CD4-positive, alpha-beta T cell (primary cell): ENCODE data around the gene HNRNPD. TPM values are rescaled to one million over a fixed set of nuclear protein-coding genes. Genes with fewer than 3 reads are reported as not detected.

Experiments used
- ATAC-seq: fragments of 200-7000 bp; cut with Tn5 transposase; one replicate; pipeline ENCODE4 v1.10.0; 2022; ENCODE audit warnings: mild to moderate bottlenecking; ENCODE audit not compliant: poor library complexity
- CTCF ChIA-PET: fragments of 350-600 bp; sonication (Branson Sonifier 250); formaldehyde crosslinking; loops from one replicate; lab custom pipeline; 2021; ENCODE audit warnings: antibody characterized with exemption, inconsistent platforms; lab: Charles Lee
- POLR2A ChIA-PET: fragments of 350-600 bp; sonication (Branson Sonifier 250); formaldehyde crosslinking; loops from one replicate; lab custom pipeline; 2021; ENCODE audit warnings: antibody characterized with exemption, inconsistent platforms; lab: Charles Lee
- DNase-seq, 14 experiments: peaks; one replicate each; pipeline ENCODE4 v3.0.0-alpha.2; 2013 to 2020; ENCODE audit warnings: mixed read lengths in 2 of 14
- H3K27ac ChIP-seq, 2 donors: one replicate each; pipeline versions ENCODE4 v1.5.1 to v1.7.0; 2013; ENCODE audit warnings: low read length in 2 of 2, low read depth in 1 of 2, mild to moderate bottlenecking in 1 of 2
- H3K27me3 ChIP-seq, 2 experiments: 1 replicate in 1 of 2; 2 replicates in 1 of 2; pipeline versions ENCODE4 v1.6.1 to v1.7.0; 2013; ENCODE audit warnings: low read length in 2 of 2, control low read depth in 1 of 2, mild to moderate bottlenecking in 1 of 2, moderate library complexity in 1 of 2; ENCODE audit not compliant: insufficient read depth in 2 of 2, control insufficient read depth in 1 of 2
- H3K36me3 ChIP-seq: one replicate; pipeline ENCODE4 v1.6.1; 2013; ENCODE audit warnings: low read length, control low read depth; ENCODE audit not compliant: insufficient read depth
- H3K4me1 ChIP-seq: one replicate; pipeline ENCODE4 v1.6.1; 2013; ENCODE audit warnings: low read length, control low read depth; ENCODE audit not compliant: insufficient read depth
- H3K4me3 ChIP-seq: one replicate; pipeline ENCODE4 v1.5.1; 2013; ENCODE audit warnings: mild to moderate bottlenecking, low read length, moderate library complexity
- H3K9me3 ChIP-seq, 2 experiments: 1 replicate in 1 of 2; 2 replicates in 1 of 2; pipeline versions ENCODE4 v1.6.1 to v1.7.0; 2013; ENCODE audit warnings: low read length in 2 of 2, mild to moderate bottlenecking in 2 of 2, control low read depth in 1 of 2, moderate library complexity in 1 of 2; ENCODE audit not compliant: control insufficient read depth in 1 of 2, insufficient read depth in 1 of 2
- H3K27ac Mint-ChIP-seq: one replicate; pipeline ENCODE4 v1.8.0; 2020; ENCODE audit warnings: mixed read lengths
- H3K27me3 Mint-ChIP-seq: one replicate; pipeline ENCODE4 v1.8.0; 2021; ENCODE audit warnings: mixed read lengths
- H3K36me3 Mint-ChIP-seq: one replicate; pipeline ENCODE4 v1.8.0; 2021; ENCODE audit warnings: low read depth, mixed read lengths
- H3K4me1 Mint-ChIP-seq: one replicate; pipeline ENCODE4 v1.8.0; 2021; ENCODE audit warnings: low read depth, mixed read lengths
- H3K4me3 Mint-ChIP-seq: one replicate; pipeline ENCODE4 v1.8.0; 2020; ENCODE audit warnings: mild to moderate bottlenecking, mixed read lengths
- H3K9me3 Mint-ChIP-seq: one replicate; pipeline ENCODE4 v1.8.0; 2020; ENCODE audit warnings: mixed read lengths
- CTCF ChIP-seq: fragments of 200-600 bp; IDR thresholded peaks from one replicate; pipeline ENCODE4 v1.8.0; 2022; ENCODE audit warnings: antibody characterized with exemption, mild to moderate bottlenecking
- intact Hi-C, 2 experiments: fragments of 100-400 bp; cut with DNase I in 1 of 2; cut with micrococcal nuclease in 1 of 2; formaldehyde crosslinking; loops; one replicate each; pipeline versions ENCODE4 v1.15.1 to v1.9.0; 2023 to 2025; cut with DNase I, micrococcal nuclease
- total RNA-seq, 174 experiments: library from RNA in 2 of 174; stranded (reverse) in 2 of 174; gene quantifications; one replicate each; pipeline ENCODE4 v1.2.3 and lab custom pipeline; 2021 to 2026

The HNRNPD gene
- total RNA-seq, 2 experiments from 2014 or later = 235 to 244 TPM

- Histone ChIP-seq H3K27ac (no peak overlapping the region), H3K27me3 (no peaks in the 10 kb centered on the region), H3K9me3 (peaks cover 0 to 3% of the 10 kb centered on the region in 2 experiments), H3K4me1 (peaks cover 3% of the 10 kb centered on the region), H3K36me3 (no peaks in the 10 kb centered on the region), H3K4me3 (no peak overlapping the region)
- Mint-ChIP-seq H3K27ac (no peak overlapping the region), H3K36me3 (no peaks in the 10 kb centered on the region), H3K9me3 (no peaks in the 10 kb centered on the region), H3K27me3 (no peaks in the 10 kb centered on the region), H3K4me1 (peaks cover 22% of the 10 kb centered on the region), H3K4me3 (no peak overlapping the region)
- no peak for TF ChIP-seq CTCF
- ChIA-PET POLR2A (interaction anchor here (2.0 kb wide), 2 partner anchors 46 to 48 kb away, joined by 5 to 7 read pairs; partner anchors contain the start of gene HNRNPDL), CTCF (no interaction called here)
- intact Hi-C loops = no loop called here
- DNase-seq (no peak), ATAC-seq (no peak)
Measured at GRCh38 chr4:82381661-82382296, 8.0 kb upstream of the HNRNPD start.

GRCh38 chr4:82381235-82381634 lies 7.4 kb upstream of the HNRNPD start:
- Histone ChIP-seq H3K9me3 (peaks cover 0 to 3% of the 10 kb centered on the region in 2 experiments), H3K4me3 (no peak overlapping the region), H3K27ac (no peak overlapping the region), H3K36me3 (no peaks in the 10 kb centered on the region), H3K27me3 (no peaks in the 10 kb centered on the region), H3K4me1 (peaks cover 4% of the 10 kb centered on the region)
- DNase-seq (no peak), ATAC-seq (no peak)
- CTCF ChIA-PET = no interaction called here
- Mint-ChIP-seq H3K27ac (no peak overlapping the region), H3K27me3 (no peaks in the 10 kb centered on the region), H3K4me1 (peaks cover 27% of the 10 kb centered on the region), H3K4me3 (no peak overlapping the region), H3K9me3 (no peaks in the 10 kb centered on the region), H3K36me3 (peaks cover 2% of the 10 kb centered on the region)
- no peak for TF ChIP-seq CTCF
- POLR2A ChIA-PET = interaction anchor here (2.0 kb wide), 2 partner anchors 47 to 48 kb away, joined by 5 to 7 read pairs; partner anchors contain the start of gene HNRNPDL
- intact Hi-C loops = no loop called here

- H3K27ac ChIP-seq = no peak overlapping the region
- Mint-ChIP-seq H3K27ac (no peak overlapping the region), H3K4me3 (no peak overlapping the region), H3K9me3 (no peaks in the 10 kb centered on the region), H3K36me3 (peaks cover 6% of the 10 kb centered on the region), H3K27me3 (no peaks in the 10 kb centered on the region), H3K4me1 (peaks cover 31% of the 10 kb centered on the region)
- no peaks in the 10 kb centered on the region for H3K36me3 ChIP-seq
- H3K4me3 ChIP-seq = no peak overlapping the region
- ChIA-PET CTCF (interaction anchor here (2.1 kb wide), 1 partner anchor 51 kb away, joined by 6 read pairs; no protein-coding TSS in a partner anchor), POLR2A (interaction anchor here (0.6 to 2.0 kb wide), 2 partner anchors 49 to 236 kb away, joined by 3 to 7 read pairs; partner anchors contain the start of gene HNRNPDL)
- H3K27me3 ChIP-seq = no peaks in the 10 kb centered on the region
- TF ChIP-seq CTCF = no peak
- DNase-seq (no peak), ATAC-seq (no peak)
- intact Hi-C loops = no loop called here
- H3K9me3 ChIP-seq = peaks cover 0 to 3% of the 10 kb centered on the region in 2 experiments
- H3K4me1 ChIP-seq = peaks cover 7% of the 10 kb centered on the region
Measured at GRCh38 chr4:82380831-82381230, 7.0 kb upstream of the HNRNPD start.
